Activated CD4-positive, alpha-beta T cell treated with anti-CD3 and anti-CD28 coated beads for 24 hours (primary cell): ENCODE results near the gene KANK4.

Experiments used
- DNase-seq, 2 donors: peaks; one replicate each; pipeline ENCODE4 v3.0.0-alpha.2; 2020; ENCODE audit warnings: low read depth in 2 of 2

The KANK4 gene

DNA sequence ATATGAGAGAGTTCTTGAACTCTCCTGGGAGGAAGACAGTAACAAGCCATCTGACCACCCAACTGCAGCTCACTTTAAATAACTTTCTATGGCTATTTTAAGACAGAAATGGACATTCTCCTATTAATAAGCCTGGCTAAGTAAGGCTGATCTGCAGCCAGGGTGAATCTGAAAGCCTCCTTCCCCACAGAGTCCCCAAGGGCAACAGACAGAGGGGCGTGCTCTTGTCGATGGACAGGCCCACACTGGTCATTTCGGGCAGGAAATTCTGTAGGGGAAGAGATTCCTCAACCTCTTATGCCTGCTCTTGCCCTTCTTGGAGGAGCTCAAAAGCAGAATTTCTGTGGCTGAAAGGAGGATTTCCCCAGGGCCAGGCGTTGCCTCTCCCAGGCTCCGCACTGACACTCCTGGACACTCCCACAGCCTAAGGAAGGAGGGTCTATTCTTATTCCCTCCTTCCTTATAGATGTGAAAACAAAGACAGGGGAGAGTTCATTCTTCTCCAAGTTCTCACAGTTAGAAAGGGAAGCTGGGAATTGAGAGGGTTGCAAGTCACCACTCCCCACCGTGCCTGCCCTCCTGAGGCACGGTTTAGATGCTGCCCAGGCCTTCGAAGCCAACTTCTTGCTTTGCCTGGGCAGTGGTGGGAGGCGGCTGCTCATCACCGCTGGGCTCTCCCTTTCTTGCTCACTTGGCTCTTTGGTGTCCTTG is 17.9 kb upstream of the KANK4 start:
- DNase-seq: no peak

DNA sequence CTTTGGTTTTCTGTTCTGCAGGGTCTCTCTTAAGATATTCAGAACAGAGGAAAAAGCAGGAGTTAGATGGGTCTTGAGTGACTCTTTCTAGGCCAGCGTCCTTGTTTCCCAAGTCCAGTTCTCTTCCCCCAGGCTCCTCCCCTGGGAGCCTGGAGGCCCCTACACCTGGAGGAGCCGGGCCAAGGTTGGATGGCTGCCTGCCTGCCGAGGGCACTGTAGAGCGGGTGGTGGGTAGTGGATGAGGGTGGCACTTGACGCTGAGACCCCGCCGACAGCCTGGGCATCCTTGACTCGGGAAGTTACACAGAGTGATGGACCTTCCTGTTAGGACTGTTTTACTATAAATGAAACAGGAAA is 17.4 kb upstream of the KANK4 start:
- DNase-seq: no peak

DNA sequence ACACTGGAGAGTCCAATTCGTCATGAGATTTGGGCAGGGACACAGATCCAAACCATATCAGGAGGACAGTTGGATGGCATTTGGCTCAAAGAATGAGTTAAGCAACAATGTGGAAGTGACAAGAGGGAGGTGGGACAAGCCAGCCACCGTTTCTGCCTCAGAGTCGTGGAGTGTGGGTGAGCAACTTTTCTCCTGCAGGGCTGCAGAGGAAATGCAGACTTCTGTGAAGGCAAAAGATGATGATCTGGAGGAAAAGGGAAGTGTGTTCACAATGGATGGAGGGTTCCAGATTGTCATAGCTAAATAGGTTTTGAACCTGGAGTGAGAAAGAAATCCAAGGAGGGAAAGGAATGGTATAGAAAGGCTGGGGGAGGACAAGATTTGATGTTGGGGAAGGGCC is 16.4 kb upstream of the KANK4 start:
- no peak for DNase-seq

DNA sequence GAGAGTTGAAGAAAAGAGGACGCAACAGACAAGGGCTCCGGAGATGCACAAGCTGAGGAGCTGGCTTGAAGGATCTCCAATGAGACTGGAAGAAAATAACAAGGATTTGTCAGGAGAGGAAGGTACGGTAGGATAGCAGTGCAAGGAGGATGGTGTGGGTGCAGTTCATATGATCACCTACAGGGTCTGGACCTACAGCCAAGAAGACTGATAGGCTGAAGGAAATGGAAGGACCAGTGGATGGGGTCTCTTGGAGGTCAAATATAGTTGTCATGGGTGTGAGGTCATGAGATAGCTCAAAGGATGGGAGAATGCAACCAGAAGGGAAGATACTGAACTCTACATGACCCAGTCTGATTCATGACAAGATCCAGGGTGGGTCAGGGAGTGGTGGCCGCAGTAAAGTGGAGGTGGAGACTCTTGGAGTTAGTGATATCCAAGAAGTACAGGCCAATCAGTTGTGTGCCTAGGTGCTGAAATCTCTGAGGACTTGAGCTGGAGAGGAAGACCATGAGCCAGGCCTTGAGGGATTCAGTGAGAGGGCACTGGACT is 15.3 kb upstream of the KANK4 start:
- no peak for DNase-seq

DNA sequence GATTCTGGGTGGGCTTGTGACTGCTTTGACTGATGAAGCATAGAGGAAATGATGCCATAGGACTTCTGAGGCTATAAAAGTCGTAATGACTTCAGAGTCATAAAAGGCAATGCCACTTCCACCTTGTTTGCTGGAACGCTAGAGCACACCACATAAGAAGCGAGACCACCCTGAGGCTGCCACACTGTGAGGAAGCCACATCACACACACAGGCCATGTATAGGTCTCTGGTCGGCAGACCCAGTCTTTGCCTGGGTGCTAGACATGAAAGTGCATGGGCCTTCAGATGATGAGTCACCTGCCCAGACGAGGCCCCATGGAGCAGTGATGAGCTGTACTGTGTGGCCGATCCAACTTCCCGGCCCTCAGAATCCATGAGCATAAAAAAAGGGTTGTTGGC is 14.2 kb upstream of the KANK4 start:
- DNase-seq: no peak

DNA sequence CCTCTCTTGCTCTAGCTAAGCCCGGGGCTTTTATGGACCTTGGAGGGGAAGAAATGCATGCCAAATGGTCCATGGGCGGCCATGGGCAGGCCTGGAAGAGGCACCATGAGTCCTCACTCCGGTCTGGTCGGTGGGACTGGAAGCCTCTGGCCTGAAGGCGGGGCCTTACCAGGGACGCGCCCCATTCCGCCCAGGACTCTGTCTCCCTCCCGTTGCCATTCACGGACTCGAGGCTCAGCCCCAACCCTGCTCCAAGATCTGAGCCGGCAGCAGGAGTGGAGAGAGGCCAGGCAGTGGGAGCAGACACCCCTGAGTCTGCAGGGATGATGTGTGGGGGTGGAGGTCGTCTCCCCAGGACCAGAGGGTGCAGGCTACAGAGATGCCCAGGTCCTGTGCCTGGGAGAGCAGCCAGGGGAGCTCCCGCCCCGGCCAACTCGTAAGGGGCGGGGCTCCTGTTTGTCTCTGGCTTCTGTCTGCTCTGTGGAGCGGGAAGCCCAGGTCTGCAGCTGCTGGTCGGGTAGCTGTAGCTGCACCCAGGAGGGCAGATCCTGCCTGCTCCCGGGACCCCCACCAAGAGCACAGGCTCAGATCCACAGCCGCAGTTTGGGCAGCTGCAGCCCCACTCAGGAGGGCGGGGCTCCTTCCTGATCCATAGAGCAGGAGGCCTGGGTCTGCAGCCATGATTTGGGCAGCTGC is 8.3 kb upstream of the KANK4 start:
- no peak for DNase-seq

DNA sequence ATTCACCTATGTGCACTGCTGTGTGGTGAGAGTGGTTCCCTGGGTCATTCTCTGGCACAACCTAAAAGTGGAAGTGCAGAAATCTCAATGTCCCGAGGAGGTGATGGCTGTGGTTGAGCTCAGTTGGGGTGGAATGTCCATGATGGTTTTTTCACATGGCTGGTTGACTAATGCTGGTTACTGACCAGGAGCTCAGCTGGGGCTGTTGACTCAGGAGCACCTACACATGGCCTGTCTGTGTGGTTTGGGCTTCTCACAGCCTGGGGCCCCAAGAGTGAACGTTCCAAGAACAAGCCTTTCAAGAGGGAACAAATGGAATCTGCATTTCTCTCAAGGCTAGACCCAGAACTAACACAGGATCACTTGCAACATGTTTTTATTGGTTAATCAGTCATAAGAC is 6.4 kb upstream of the KANK4 start:
- DNase-seq: no peak

DNA sequence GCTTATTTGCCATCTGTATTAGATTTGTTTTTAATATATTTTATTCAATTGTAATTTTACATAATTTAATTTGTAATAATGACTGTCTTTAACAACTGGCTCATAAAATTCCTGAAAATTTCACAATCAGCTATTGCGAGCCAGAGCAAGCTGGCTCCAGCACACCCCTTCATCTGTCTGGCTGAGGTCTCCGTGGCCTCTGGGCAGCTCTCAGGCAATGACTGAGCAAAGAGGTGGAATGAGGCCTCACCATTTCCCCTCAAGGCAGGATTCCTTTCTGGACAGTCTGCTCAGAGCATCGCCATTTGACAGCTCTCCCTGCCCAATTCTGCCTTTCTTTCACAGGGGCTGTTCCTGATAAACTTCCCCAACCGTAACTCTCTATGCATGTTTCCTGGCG is 5.8 kb upstream of the KANK4 start:
- DNase-seq: no peak

DNA sequence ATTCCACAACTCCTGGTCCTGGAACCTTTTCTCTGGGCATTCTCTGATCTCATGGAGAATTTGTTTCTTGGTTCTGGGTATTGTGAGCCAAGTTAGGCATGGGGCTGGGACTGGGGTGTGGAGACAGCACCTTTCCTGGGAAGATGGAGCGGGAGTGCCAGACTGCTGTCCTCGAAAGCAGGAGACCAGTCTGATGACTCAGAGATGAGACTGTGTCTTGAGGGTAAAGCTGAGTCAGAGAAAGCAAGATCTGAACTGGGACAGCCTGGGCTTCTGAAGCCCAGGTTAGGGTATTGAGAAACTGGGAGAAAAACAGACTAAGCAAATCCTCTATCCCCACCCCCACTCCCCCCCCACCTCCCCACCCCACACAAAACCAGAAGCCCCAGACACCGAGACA is 2.2 kb upstream of the KANK4 start:
- DNase-seq: no peak

DNA sequence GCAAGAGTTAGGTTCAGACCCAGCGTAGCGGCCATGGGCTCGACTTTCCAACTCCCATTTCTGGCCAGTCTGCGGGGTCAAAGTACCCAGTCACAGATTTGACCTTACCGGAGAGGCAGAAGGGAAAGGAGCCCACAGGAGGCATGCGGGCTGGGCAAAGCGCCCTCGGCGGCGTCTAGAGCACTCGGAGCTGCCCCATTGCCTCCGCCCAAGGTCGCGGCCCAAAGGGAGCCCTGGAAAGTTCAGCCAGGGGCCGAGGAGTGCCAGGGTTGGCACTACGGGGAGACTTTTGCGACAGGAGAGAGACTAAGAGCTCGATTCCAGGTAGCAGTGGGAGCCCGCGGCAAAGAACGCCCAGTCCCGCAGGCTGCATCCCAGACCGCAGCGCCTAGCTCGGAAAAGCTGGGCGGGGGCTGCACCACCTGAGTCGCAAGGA is 896 bp downstream of the KANK4 start:
- DNase-seq: no peak

DNA sequence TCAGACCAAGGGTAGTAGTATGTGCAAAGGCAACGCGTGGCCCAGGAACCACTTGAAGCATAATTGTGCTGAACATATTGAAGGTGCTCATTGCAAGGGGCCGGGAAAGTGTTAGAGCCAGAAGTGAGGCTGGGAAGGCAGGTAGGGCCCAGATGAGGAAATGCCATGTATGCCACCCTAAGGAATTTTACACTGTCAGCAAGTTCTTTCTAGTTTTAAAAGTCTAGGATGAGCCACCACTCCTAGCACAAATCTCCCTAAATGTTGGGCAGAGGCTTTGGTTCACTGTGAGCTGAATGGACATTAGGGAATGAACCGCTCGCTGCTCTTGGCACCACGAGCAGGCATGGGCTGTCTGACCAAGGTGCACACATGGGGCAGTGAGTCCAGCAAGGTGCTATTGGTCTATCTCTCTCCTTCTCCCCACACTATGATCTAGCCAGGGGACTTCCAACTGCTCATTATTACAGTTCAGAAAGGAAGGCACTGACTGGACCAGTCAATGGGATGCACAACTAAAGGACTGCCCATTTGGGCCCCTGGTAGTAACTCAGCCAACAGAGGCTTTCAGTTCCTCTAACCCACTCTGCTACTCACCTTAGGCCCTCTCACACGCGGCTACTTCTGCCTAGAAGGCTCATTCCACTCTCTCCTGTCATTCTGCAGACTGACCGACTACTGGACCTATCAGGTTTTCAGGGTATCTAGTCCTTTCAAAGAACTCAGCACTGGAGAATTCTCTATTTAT is 2.0 kb downstream of the KANK4 start:
- no peak for DNase-seq

DNA sequence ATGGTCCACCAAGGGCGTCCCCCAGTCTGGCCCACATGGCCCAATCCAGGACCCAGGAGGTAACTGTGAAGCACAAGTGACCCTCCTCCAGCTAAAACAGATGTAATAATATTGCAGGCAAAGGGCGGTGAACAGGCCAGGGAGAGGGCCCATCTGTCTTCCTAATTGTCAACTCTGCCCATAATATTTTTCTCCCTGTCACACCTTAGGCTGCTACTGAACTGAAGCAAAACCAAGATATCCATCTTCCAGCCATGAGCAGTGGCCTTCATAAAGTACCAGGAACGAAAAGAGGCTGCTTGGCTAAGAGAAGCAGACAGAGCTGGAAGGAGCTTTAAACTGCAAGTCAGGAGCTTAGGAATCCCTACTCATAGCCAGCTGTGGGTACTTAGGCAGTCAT is 3.1 kb downstream of the KANK4 start:
- no peak for DNase-seq

DNA sequence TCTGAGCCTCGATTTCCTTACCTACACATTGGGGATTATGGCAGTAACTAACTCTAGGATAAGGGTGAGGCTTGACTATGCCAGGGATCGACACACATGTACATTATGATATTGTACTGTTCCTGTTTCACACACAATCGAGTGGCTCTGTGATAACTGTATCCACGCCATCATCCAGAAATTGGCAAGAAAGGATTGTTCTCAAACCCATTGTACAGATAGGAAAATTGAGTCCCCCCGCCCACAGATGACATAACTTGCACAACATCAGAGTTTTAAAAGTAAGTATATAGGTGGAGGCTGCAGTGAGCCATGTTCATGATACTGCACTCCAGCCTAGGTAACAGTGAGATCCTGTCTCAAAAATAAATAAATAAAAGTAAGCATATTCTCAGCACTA is 3.8 kb downstream of the KANK4 start:
- DNase-seq: no peak

DNA sequence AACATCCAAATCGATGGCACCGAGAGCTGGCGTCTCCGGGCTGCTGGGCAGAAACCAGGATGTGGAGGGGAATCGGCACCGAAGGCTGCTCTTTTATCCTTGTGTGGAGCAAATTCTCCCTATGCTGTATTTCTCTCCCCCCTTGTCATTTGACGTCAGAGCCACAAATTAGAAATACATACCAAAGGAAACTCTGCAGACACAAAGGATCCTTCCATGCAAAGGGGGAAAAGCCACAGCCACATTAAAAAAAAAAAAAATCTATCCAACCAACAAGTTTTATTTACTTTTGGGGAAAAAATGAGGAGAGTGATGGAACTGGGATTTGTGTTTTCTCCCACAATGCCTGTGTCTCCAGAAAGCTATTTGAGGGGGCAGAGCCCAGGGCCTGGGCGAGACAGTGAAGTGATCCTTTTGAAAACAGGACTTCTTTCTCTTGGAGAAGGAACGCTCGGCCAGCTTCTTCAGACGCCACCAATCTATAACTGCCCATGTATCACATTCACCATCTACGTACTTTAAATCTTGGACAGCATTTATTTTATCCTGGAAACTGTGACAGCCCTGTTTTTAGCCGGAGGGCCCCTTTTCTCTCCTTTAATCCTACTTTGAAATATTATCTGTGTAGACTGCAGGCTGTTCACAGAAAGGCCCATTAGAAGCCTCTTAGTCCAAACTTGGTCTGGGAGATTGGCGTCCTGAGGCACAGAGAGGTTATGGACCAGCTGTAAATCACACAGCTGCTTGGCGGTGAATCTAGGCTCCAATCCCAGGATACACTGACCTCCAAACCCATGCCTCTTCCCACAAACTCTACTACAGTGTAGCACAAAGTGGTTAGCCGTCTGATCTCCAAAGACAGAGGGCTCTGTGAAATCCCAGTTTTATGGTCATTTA is 4.5 kb downstream of the KANK4 start:
- DNase-seq: no peak

DNA sequence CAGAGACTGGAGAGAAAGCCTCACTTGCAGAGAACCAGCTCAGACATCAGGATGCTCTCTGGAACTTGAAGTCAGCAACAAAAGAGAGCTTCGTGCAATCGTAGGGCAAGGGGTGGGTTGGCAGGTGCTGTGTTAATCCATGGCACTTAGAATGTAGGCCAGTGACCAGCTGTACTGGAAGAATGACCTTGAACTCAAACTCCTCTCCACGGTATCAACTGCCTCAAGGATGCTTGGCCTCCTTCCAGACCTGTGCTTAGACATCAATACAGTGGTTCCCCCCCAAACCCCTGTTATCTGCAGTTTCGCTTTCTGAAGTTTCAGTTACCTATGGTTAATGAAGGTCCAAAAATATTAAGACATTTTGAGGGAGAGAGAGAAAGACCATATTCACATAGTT is 6.5 kb downstream of the KANK4 start:
- no peak for DNase-seq

DNA sequence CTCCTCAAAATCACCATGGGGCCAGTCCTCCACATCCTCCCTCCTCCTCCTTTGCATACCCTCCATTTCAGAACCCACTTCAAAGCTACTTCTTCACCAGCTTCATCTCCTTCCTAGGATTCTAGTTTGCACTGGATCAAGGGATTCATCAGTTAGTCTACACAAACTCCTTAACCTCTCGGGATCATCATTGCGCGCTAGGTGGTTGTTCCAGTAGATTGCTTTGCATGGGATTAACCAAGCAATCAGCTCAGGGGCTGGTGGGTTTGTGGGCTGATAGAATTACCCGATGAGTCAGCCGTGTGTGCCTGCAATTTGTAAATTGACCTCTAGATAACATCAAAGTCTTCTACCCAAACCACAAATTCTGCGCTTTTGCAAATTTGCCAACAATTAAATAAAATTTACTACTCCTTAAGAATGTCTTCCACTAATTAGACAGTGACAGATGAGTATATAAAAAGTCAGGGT is 7.7 kb downstream of the KANK4 start:
- no peak for DNase-seq

DNA sequence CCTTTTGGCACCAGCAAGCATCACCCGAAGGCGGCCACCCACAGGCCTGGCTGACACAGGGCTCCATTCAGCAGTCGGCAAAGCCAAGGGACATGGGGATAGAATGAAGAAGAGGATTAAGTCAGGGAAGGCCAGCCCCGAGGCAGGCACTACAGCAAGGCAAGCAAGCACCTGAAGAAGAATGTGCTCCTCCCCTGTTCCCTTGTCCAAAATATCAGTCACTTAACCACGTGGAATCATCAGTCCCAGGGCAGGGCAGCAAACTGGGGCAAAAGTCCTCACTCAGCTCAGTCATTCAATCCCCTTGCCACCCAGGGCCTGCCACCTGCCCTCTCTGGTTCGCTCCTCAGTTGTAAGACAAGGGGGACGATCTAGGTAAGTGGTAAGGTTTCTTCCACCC is 9.3 kb downstream of the KANK4 start:
- no peak for DNase-seq

DNA sequence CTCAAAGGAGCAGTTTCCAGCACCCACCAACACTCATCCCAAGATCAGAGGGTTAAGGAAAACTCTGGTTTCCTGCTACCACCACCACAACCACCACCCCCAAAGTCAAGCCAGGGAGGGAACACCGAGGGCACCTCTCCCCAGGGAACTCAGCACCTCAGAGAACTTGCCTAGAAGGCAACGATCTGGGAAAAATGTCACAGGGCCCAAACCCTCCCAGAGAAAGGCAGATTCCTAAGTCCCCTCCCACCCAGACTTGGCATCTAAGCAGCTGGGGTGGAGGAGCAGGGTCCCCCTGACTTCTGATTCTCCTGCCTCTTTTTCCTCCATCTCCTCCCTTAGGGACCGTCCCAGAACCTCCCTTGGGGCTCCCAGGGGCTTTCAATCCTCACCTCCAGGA is 10.6 kb downstream of the KANK4 start:
- no peak for DNase-seq

DNA sequence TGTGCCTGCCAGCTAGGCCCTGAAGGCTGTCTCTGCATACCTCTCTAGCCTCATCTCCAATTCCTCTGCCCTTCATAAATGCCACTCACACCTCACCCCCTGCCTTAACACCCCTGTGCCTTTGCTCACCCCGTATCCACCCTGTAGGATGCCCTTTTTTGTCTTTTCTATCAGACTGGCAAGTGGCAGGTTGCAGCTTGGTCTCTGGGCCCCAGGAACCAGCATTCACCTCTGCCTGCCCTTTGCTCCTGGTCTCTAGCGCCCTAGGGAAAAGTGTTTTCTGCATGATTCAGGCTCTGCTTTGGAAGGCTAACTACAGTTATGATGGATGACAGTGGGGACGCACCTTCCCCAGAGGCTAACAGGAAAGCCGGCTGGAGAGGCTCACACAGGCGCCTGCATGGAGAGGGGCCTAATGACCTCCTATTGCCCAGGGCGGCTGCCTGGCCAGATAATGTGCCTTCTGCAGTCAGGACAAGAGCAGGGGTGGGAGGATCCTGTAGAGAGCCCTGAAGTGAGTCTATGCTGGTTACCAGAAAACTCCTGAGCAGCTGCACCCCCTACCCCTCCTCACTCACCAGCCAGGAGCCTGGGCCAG is 11.2 kb downstream of the KANK4 start:
- no peak for DNase-seq

DNA sequence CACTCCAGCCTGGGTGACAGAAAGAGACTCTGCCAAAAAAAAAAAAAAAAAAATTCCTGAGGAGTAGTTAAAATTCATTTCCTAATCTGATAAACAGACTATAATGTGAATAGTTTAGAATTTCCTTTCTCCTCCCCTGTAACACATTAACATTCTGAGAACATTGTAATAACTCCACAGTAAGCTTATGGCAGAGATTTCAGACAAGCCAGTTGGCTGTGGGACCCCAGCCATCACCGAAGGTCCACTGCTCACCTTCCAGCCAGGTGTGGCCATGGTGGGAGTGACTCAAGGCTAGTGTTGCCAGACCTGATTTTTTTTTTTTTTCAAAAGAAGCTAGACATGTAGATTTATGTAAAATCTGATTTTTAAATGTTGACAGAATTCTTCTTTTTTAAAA is 11.8 kb downstream of the KANK4 start:
- no peak for DNase-seq

DNA sequence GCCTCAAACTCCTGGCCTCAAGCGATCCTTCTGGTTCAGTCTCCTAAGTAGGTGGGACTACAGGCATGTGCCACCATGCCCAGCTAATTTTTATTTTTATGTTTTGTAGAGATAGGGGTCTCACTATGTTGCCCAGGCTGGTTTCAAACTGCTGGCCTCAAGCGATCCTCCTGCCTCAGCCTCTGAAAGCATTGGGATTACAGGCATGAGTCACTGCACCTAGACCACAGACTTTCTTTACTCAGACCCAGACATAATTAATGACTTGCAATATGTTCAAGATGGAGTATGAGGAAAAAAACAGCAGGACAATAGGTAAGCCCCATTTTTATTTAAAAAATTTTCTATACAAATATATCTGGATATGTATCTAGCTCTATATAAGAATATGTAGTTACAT is 13.2 kb downstream of the KANK4 start:
- DNase-seq: no peak
